GM19395 (cell line): Measurements from ENCODE around the gene ZRANB3.
"Not testable (repeated sequence)": the region's sequence is repeated elsewhere in the genome, so short reads cannot be mapped to it uniquely, and the experiment has no call there.

Experiments
- ATAC-seq: cut with Tn5 transposase; IDR thresholded peaks from one replicate; pipeline ENCODE4 v1.9.1; 2021; ENCODE audit warnings: mild to moderate bottlenecking, moderate library complexity; ENCODE audit not compliant: unreplicated experiment

ZRANB3 gene

DNA sequence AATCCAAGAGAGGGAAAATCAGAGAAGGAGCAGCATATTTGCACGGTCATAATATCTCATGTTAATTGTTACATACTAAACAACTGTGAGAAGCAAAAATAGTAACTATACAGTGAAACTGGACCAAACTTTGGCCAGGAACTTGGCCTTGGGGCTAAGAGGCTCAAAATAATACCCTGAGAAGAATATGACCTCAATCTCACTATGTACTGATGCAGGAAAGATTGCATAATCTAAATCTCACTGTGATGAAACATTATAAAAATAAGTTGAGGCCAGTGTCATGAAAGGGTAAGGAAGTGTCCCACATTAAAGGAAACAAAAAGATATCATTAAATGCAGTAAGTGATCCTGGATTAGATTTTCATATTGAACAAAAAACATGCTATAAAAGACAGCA is 36.5 kb downstream of the ZRANB3 start:
- ATAC-seq = no peak

DNA sequence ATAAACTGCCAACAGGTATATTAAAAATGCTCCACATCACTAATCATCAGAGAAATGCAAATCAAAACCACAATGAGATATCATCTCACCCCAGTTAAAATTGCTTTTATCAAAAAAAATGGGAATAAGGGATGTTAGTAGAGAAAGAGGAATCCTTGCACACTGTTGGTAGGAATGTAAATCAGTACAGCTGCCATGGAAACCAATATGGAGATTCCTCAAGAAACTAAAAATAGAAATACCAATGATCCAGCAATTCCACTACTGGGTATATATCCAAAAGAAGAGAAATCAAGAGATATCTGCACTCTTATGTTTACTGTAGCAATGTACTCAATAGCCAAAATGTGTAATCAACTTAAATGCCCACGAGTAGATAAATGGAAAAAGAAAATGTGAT is 40.6 kb downstream of the ZRANB3 start:
- ATAC-seq = no peak

DNA sequence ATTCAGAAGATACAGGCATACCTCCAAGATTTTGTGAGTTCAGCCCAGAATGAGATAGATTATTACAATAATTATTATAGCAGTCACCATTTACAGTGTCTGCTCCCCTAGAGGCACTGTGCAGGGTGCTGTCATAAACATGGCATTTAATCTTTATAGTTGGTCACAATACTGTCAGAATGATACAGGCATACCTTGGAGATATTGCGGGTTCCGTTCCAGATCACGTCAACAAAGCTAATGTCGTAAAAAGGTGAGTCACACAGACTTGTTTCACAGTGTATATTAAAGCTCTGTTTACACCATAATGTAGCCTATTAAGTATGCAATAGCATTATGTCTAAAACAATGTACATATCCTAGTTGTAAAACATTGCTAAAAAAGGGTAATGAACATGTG is 45.6 kb downstream of the ZRANB3 start:
- no peak for ATAC-seq

DNA sequence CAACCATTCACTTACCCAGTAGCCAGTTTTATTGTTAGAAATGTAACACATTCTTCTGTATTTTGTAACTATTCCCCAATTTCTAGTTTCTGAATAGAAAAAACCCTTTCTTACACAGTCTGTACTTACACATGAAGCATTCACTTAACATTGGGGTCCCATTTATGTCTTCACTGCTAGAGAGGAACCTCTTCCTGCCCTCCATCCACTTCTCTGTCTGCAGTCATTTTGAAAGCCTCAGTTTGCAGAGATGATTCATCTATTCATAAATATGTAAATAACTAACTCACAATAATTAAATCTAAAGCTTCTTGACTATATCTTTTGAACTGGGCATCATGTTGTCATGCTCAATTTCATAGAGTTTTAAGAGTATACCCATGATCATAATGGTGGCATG is 55.9 kb downstream of the ZRANB3 start:
- ATAC-seq = no peak

DNA sequence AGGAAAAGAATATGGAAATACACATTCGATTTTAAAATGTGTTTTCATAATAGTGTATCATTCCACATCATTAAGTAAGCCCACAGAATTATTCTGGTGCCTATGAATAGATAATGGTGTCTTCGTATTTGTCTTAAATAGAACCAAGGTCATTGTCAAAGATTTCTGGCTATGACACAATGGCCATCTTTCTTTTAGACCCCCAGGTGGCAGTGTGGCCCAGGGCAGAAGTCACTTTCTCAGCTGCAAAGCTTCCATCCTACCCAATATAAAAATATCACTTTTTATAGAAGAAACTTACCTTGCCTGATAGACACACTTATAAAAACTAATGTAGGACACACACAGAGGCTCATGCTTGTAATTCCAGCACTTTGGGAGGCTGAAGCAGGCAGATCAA is 57.5 kb downstream of the ZRANB3 start:
- ATAC-seq = no peak

DNA sequence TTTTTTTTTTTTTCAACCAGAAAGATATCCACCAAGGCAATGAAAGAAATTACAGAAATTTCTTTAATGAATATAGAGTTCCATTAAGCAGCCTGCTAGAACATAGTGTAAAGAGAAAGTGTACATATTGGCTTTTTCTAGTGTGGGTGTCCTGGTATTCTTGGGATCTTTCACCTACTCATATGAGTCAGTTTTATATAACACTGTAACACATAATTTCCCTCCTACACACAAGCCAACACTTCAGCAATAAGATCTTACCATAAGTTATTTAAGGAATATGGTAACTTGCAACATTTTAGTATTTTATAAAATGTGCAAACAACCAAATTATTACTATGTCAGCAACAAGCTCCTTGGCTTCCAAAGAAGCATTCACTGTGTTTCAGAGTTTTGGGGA is 59.9 kb downstream of the ZRANB3 start:
- ATAC-seq = no peak

DNA sequence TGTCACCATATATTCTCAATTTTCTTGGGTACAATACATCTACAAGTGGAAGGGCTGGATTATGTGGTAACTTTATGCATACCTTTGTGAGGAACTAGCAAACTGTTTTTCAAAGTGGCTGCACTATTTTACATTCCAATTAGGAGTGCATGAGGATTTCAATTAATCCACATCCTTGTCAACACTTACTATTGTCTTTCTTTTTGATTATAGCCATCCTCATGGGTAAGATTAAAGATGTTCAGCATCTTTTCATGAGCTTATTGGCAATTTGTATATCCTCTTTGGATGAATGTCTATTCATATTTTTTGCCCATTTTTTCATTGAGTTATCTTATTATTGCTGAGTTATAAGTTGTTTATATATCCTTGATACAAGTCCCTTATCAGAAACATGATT is 73.7 kb downstream of the ZRANB3 start:
- no peak for ATAC-seq

DNA sequence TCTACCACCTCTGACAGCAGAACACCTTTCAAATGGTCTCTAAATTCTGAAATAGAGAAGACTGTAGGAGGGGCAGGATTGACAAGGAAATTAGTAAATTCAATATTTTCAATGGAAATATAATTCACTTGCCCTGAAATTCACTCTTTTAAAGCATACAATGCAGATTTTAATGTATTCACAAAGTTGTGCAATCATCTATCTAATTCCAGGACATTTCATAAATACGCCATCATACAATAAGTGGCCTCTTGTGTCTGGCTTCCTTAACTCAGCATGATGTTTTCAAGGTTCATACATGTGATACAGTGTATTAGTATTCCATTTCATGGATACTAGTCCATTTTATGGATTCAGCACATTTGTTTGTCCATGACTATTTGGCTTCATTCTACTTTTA is 74.2 kb downstream of the ZRANB3 start:
- ATAC-seq = no peak

DNA sequence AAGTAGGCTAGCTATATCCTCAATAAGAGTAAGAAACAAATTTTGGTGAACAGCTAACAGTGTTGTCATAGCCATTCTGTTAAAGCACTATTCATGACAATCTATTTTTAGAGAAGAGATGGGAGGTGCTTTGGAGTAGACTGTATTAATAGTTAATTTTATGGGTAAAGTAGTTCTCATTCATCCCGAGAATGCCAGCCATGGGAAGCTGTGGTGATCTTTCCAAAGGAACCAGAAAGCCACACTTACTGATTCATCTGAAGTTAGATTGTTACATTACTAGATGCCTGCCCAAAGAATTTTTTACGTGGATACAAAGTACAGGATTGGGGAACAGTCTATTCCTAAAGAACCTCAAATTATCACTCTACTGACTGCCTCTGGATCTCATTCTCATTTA is 74.6 kb downstream of the ZRANB3 start:
- no peak for ATAC-seq

DNA sequence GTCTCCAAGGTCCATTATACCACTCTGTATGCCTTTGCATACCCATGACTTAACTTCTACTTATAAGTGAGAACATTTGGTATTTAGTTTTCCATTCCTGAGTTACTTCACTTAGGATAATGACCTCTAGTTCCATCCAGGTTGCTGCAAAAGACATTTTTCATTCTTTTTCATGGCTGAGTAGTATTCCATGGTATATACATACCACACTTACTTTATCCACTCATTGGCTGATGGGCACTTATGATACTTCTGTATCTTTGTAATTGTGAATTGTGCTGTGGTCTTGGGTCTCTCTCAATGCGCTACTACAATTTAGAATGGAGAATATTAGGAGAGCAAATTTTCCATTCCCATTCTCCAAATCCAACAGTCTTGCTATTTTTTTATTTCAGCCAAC is 76.4 kb downstream of the ZRANB3 start:
- ATAC-seq = no peak

DNA sequence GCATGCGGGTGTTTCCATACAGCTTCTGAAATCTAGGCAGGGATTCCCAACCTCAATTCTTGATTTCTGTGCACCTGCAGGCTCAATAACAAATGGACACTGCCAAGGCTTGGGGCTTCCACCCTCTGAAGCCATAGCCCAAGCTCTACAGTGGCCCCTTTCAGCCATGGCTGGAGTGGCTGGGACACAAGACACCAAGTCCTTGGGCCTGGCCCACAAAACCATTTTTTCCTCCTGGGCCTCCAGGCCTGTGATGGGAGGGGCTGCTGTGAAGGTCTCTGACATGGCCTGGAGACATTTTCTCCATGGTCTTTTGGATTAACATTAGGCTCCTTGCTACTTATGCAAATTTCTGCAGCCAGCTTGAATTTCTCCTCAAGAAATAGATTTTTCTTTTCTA is 78.0 kb downstream of the ZRANB3 start:
- not testable (repeated sequence) for ATAC-seq

DNA sequence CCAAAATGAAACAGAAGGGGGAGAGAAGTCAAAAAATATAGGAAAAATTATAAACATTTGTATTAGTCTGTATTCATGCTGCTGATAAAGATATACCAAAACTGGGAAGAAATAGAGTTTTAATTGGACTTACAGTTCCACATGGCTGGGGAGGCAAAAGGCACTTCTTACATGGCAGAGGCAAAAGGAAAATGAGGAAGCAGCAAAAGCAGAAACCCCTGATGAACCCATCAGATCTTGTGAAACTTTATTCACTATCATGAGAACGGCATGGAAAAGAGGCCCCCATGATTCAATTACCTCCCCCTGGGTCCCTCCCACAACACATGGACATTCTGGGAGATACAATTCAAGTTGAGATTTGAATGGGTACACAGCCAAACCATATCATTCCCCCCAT is 79.1 kb downstream of the ZRANB3 start:
- no peak for ATAC-seq

DNA sequence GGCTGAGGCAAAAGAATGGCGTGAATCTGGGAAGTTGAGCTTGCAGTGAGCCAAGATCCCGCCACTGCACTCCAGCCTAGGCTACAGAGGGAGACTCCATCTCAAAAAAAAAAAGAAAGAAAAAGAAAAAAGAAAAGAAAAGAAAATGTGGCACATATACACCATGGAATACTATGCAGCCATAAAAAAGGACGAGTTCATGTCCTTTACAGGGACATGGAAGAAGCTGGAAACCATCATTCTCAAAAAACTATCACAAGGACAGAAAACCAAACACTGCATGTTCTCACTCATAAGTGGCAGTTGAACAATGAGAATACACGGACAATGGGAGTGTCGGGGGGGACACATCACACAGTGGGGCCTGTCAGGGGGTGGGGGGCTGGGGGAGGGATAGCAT is 88.0 kb downstream of the ZRANB3 start:
- not testable (repeated sequence) for ATAC-seq

DNA sequence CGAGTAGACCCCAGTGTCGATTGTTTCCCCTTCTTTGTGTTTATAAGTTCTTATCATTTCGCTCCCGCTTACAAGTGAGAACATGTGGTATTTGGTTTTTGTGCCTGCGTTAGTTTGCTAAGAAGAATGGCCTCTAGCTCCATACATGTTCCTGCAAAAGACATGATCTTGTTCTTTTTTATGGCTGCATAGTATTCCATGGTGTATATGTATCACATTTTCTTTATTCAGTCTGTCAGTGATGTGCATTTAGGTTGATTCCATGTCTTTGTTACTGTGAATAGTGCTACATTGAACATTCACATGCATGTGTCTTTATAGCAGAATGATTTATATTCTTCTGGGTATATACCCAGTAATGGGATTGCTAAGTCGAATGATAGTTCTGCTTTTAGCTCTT is 95.9 kb downstream of the ZRANB3 start:
- not testable (repeated sequence) for ATAC-seq

DNA sequence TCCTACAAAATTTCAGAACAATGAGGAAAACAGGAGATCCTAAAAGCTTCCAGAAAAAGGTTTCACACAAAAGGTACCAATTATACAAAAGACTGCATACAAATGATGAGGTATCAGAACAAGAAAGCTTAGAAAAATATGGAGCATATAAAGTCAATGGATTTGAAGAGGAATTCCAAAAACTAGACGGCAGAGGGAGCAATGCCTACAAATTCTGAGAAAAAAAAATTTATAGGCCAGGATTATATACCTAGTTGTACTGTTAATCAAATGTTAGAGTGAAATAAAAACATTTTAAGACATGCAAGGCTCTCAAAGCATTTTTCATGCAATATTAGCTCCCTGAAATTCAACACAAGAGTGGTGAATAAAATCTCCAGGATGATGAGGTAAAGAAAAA is 106.2 kb downstream of the ZRANB3 start:
- ATAC-seq = no peak

DNA sequence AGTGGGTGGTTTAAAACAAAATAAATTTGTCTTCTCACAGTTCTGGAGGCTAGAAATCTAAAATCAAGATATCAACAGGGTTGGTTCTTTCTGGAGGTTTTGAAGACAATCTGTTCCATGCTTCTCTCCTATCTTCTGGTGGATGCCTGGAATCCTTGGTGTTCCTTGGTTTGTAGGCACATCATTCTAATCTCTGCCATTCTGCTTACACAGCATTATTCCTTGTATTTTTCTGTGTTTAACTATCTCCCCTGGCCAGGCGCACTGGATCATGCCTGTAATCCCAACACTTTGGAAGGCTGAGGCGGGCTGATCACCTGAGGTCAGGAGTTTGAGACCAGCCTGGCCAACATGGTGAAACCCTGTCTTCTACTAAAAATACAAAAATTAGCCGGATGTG is 108.1 kb downstream of the ZRANB3 start:
- no peak for ATAC-seq

DNA sequence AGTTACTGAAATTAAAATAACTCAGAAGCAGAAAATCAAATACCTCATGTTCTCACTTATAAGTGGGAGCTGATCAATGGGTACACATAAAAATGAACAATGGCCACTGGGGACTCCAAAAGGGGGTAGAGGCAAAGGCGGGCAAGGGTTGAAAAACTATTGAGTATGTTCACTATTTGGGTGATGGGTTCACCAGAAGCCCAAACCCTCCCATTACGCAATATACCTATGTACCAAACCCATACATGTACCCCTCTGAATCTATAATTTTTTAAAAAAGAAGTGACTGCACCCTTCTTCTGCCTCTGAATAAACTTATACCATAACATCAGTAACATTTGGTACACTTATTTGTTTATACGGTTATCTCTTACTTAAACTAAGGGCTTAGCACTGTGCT is 119.4 kb downstream of the ZRANB3 start:
- no peak for ATAC-seq

DNA sequence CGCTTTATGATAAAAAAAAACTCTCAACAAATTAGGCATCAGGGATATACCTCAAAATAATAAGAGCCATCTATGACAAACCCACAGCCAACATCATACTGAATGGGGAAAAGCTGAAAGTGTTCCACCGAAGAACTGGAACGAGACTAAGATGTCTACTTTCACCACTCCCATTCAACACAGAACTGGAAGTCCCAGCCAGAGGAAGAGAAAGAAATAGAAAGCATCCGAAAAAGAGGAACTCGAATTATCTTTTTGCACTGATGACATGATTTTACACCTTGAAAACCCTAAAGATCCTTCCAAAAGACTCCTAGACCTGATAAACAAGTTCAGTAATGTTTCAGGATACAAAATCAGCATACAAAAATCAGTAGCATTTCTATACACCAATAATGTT is 121.6 kb downstream of the ZRANB3 start:
- peak; percentile 66 for ATAC-seq

DNA sequence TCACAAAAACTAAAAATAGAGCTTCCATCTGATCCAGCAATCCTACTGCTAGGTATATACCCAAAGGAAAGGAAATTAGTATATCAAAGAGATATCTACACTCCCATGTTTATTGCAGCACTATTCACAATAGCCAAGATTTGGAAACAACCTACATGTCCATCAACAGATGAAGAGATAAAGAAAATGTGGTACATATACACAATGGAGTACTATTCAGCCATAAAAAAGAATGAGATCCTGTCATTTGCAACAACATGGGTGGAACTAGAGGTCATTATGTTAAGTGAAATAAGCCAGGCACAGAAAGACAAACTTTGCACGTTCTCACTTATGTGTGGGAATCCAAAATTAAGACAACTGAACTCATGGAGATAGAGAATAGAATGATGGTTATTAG is 134.8 kb downstream of the ZRANB3 start:
- not testable (repeated sequence) for ATAC-seq

DNA sequence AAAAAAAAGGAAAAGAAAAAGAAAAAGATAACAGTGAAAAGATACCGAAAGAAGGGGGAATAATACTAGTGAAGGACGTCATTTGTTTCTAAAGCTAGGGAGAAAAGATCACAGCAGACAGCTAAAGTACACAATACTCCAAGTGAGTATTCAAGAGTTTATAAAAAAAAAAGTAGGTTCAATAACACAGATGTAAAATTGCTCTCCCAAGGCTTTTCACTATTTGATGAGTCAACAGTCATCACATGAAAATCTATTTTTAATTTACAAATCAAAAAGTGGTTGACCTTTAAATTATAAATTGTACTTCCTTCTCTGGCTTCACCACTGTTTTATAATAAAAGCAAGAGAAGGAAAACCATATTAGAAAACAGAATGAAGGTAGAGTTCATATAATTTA is 144.0 kb downstream of the ZRANB3 start:
- no peak for ATAC-seq

DNA sequence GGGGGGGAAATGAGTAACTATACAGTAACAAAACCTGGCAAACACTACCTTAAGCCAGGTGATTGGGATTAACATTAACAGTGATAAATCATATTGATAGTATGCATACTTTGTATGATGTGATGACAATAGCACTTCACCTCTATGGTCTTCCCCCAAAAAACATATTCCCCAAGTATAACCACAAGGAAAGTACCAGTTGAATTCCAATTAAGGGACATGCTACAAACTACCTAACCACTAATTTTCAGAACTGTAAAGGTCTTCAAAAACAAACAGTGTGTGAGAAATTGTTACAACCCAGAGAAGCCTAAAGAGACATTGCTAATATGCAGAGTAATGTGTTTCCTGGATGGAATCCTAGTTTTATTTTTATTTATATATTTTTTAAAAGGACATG is 152.4 kb downstream of the ZRANB3 start:
- no peak for ATAC-seq

DNA sequence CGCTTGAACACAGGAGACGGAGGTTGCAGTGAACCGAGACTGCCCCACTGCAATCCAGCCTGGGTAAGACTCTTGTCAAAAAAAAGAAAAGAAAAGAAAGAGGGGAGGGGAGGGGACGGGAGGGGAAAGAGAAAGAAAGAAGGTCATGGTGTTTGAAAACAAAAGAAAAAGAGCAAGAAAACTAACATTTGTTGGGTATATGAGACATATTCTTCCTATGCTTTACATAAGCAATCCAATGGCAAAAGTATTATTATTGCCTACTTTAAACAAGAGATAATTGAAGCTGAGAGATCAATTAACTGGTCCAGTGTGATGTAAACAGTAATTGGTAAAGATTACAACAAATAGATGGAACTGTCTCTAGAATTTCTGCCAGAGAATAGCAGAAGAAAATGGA is 157.3 kb downstream of the ZRANB3 start:
- no peak for ATAC-seq

DNA sequence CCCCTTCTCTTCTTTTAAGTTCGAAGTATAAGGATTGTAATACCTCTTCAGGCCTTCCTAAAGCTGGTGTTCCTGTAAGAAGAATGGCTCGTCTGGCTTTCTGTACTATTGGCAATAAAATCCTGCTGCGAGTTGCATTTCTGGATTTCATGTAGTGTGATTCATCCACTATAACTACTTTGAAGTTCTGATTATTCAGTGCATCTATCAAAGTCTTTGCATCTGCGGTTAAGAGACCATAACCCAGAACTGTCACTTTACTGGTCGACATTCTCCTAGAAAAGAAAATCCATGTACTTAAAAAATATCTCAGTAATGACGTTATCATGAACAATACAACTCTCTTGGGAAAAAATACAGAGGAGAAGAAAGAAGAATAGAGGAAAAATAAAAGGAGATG is 181.1 kb downstream of the ZRANB3 start:
- ATAC-seq = no peak

DNA sequence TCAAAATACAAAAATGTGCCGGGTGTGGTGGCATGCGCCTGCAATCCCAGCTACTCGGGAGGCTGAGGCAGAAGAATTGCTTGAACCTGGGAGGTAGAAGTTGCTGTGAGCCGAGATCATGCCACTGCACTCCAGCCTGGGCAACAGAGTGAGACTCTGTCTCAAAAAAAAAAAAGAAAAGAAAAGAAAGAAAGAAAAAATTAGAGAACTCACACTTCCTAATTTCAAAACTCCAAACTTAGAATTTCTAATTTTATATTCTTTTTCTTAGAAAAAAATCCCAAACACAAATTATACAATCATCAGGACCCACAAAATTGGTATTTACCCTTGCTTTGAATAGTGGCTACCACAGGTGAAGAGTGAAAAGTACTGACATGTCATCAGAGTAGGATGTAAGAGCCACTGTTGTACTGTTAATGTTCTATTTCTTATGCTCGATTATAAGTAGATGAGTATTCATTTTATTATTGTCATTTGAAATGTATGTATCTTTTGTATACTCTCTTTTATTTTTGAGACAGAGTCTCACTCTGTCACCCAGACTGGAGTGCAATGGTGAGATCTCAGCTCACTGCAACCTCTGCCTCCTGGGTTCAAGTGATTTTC is 182.8 kb downstream of the ZRANB3 start:
- ATAC-seq = not testable (repeated sequence)
